ENCODE data around the gene TASL.
"Not testable (repeated sequence)": the region's sequence is repeated elsewhere in the genome, so short reads cannot be mapped to it uniquely, and the experiment has no call there.

Gene TASL

GRCh38 chrX:30573125-30573524, 4.4 kb downstream of the TASL start:
- no peak for DNase-seq

DNA sequence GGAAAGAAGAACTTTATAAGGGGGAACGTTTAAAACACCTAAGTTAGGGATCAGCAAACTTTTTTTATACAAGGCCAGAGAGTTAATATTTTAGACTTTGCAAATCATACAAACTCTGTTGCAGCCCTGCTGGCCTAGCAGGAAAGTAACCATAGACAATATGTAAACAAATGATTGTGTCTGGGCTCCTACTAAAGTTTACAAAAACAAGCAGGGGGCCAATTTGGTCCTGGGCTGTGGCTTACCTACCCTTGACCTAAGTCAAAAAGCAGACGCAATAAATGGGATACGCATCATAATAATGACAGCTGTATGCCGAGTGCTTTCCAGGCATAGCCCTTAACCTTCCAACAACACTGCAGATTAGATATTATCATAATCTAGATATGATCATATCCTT, 4.9 kb downstream of the TASL start:
- peak in 1 of 3 experiments; percentile 26 for DNase-seq

DNA sequence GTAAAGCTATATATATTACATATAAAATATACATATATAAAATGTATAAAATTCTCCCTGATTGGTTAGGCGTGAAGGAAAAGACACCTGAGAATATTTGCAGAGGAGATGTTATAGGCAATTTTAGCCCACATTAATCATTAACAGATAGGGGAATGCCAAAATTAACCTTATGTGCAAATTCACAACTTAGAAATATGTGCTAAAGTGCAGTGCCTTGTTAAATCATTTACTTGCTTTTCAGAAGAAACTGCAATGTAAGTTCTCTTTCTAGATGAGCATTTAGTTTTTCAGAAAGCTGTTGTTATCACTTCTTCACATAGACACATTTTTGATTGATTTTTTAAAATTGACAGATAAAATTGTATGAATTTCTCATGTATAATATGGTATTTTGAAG, 5.6 kb downstream of the TASL start:
- DNase-seq, result no peak

DNA sequence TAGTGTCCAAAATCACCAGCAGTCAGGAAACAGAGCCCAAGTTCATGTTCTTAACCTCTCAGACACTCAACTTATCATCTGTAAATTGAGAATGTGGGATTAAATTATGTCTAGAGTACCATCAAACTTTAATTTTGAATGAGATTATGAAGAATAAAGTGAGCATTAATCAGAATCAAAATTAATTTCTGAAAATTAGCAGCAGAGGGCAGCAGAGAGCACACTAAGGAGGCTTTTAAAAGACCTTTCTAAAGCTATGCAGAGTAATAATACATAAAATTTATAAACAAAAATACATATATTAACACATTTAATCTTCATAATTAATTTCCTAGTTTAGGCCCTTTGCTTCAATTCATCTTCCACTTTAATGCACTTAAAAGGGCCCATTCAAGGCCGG, 7.1 kb downstream of the TASL start:
- DNase-seq, result peak in 2 of 3 experiments; percentile 3 to 57

DNA sequence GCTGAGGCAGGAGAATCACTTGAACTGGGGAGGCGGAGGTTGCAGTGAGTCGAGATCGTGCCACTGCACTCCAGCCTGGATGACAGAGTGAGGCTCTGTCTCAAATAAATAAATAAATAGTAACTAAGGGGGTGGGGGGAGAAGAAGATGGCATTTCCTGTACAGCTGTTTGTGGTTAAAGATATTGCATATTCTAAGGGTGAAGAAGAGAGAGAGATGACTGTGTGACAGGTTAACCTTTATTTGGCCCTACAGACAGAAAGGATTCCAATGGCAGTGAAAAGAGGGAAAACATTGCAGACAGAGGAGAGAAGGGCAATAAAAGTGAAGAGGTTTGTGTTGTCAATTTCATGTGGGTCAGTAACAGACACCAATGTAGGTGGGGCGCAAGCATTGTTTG, 9.4 kb downstream of the TASL start:
- DNase-seq, result no peak

DNA sequence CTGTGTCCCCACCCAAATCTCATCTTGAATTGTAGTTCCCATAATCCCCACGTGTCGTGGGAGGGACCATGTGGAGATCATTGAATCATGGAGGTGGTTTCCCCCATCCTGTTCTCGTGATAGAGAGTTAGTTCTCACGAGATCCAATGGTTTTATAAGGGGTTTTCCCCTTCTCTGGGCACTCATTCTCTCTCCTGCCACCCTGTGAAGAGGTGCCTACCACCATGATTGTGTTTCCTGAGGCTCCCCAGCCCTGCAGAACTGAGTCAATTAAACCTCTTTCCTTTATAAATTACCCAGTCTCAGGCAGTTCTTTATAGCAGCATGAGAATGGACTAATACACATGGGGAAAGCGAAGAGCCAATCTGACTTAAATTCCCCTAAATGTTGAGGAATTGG, 14.5 kb downstream of the TASL start:
- DNase-seq, result not testable (repeated sequence)

- DNase-seq, result peak in 1 of 3 experiments; percentile 25
These were observed 16.4 kb downstream of the TASL start for GRCh38 chrX:30561191-30561590.

DNA sequence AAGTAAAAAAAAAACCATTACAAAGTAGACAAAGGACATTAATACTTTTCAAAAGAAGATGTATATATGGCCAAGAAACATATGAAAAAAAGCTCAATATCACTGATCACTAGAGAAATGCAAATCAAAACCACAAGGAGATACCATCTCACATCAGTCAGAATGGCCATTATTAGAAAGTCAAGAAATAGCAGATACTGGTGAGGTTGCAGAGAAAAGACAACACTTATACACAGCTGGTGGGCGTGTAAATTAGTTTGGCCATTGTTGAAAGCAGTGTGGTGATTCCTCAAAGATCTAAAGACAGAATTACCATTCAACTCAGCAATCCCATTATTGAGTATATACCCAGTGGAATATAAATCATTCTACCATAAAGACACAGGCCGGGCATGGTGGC, 39.3 kb downstream of the TASL start:
- DNase-seq, result no peak

GRCh38 chrX:30533835-30534234, 43.7 kb downstream of the TASL start:
- DNase-seq, result no peak

GRCh38 chrX:30533266-30533665, 44.3 kb downstream of the TASL start:
- DNase-seq, result no peak

- DNase-seq, result no peak
These were observed 47.0 kb downstream of the TASL start for GRCh38 chrX:30530606-30531005.

GRCh38 chrX:30525732-30526131, 51.8 kb downstream of the TASL start:
- no peak for DNase-seq

DNA sequence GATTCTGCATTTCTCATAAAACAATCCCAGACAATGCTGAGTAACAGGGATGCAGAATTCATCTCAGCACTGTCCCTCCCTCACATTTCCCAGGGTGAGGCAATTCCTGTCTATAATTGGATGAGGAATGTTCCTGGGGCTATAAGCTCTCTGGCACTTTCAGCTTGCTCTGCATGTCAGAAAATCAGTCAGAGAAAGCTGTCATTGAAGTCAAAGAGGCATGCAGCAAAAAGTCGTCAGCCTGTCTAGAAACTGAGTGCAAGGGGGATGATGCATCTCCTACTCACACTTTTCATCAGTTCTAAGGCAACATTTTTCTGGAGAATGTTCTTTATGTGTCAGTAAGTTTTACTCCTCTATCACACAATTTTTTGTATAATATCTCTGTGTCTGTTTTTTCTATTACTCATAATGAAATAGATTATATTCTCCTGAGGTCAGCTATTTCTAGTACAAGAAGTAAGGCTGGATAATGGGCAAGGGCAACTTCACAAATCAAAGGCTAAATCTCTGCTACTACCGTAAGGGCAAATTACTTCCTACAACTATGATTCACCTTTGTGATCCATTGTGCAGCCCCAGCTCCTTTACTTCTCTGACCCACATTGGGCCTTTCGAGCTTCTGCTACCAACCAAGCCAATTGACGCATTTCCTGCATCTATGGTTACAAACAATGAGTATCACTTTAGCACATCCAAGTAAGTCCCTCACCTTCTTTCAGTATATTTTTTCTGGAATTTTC, 56.0 kb downstream of the TASL start:
- DNase-seq, result no peak

- DNase-seq, result peak in 1 of 3 experiments; percentile 34
These were observed 64.3 kb downstream of the TASL start for GRCh38 chrX:30513284-30513683.
